ENCODE measurements around the gene USP49.

- TF ChIP-seq ZNF335 (tag by site-specific recombination; conservative IDR thresholded peaks at IDR 0.05) = no peak
- TF ChIP-seq ZEB2 (tag by site-specific recombination; IDR thresholded peaks at IDR 0.05) = no peak
- TF ChIP-seq PBX3 (CRISPR knock-in tag; IDR thresholded peaks at IDR 0.05) = no peak
- no peak for TF ChIP-seq SETDB1 (IDR thresholded peaks at IDR 0.05; ENCODE audit: insufficient read length, low read length)
- TF ChIP-seq, protein P1, sequence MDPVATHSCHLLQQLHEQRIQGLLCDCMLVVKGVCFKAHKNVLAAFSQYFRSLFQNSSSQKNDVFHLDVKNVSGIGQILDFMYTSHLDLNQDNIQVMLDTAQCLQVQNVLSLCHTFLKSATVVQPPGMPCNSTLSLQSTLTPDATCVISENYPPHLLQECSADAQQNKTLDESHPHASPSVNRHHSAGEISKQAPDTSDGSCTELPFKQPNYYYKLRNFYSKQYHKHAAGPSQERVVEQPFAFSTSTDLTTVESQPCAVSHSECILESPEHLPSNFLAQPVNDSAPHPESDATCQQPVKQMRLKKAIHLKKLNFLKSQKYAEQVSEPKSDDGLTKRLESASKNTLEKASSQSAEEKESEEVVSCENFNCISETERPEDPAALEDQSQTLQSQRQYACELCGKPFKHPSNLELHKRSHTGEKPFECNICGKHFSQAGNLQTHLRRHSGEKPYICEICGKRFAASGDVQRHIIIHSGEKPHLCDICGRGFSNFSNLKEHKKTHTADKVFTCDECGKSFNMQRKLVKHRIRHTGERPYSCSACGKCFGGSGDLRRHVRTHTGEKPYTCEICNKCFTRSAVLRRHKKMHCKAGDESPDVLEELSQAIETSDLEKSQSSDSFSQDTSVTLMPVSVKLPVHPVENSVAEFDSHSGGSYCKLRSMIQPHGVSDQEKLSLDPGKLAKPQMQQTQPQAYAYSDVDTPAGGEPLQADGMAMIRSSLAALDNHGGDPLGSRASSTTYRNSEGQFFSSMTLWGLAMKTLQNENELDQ (tag by site-specific recombination; IDR thresholded peaks at IDR 0.05; ENCODE audit: low read depth) = no peak
- TF ChIP-seq ZBTB20 (tag by site-specific recombination; IDR thresholded peaks at IDR 0.05) = no peak
- no peak for TF ChIP-seq CTCF (tag by site-specific recombination; IDR thresholded peaks at IDR 0.05)
- no peak for TF ChIP-seq ZNF629 (tag by site-specific recombination; IDR thresholded peaks at IDR 0.05)
Observed at GRCh38 chr6:41801380-41801779, 93.8 kb downstream of the USP49 start.

Data from HEK293 (cell line).